Mesendoderm (in vitro differentiated cells): Measurements from ENCODE around the gene EPAS1. TPM values are rescaled to one million over a fixed set of nuclear protein-coding genes. Genes with fewer than 3 reads are reported as not detected.
A peak's percentile ranks its signal among the peaks of the same experiment; 100 is the strongest.

Experiments
- DNase-seq: peaks from one replicate; pipeline ENCODE4 v3.0.0; 2013
- H2AK5ac ChIP-seq: 2 replicates; pipeline ENCODE4 v1.6.1; 2013; ENCODE audit warnings: low read length, inconsistent platforms
- H2BK120ac ChIP-seq: 2 replicates; pipeline ENCODE4 v1.6.1; 2013; ENCODE audit warnings: low read depth, mild to moderate bottlenecking, low read length, moderate library complexity, mixed read lengths
- H2BK15ac ChIP-seq: replicated peaks from 2 replicates; pipeline ENCODE4 v1.6.1; 2013; ENCODE audit warnings: low read depth, mild to moderate bottlenecking, moderate library complexity
- H2BK5ac ChIP-seq: 2 replicates; pipeline ENCODE4 v1.6.1; 2013; ENCODE audit warnings: low read length, inconsistent platforms
- H3K18ac ChIP-seq: 2 replicates; pipeline ENCODE4 v1.6.1; 2013; ENCODE audit warnings: mild to moderate bottlenecking, low read length, mixed read lengths
- H3K23ac ChIP-seq: one replicate; pipeline ENCODE4 v1.6.1; 2013; ENCODE audit warnings: low read length
- H3K27ac ChIP-seq: 2 replicates; pipeline ENCODE4 v1.5.1; 2013; ENCODE audit warnings: low read depth, mild to moderate bottlenecking, inconsistent platforms, low read length, moderate library complexity
- H3K27me3 ChIP-seq: 2 replicates; pipeline ENCODE4 v1.6.1; 2013; ENCODE audit warnings: low read length, control low read depth, mild to moderate bottlenecking, inconsistent platforms; ENCODE audit not compliant: insufficient read depth, poor library complexity
- H3K36me3 ChIP-seq: 2 replicates; pipeline ENCODE4 v1.6.1; 2013; ENCODE audit warnings: low read length, inconsistent platforms; ENCODE audit not compliant: control insufficient read depth, insufficient read depth
- H3K4ac ChIP-seq: one replicate; pipeline ENCODE4 v1.6.1; 2013; ENCODE audit warnings: low read depth, mild to moderate bottlenecking, low read length, moderate library complexity
- H3K4me1 ChIP-seq: 2 replicates; pipeline ENCODE4 v1.6.1; 2013; ENCODE audit warnings: low read depth, low read length, inconsistent platforms; ENCODE audit not compliant: control insufficient read depth
- H3K4me2 ChIP-seq: 2 replicates; pipeline ENCODE4 v1.6.1; 2013; ENCODE audit warnings: low read length
- H3K4me3 ChIP-seq: 2 replicates; pipeline ENCODE4 v1.5.1; 2013; ENCODE audit warnings: mild to moderate bottlenecking, low read length
- H3K56ac ChIP-seq: one replicate; pipeline ENCODE4 v1.6.1; 2013; ENCODE audit warnings: low read length
- H3K79me1 ChIP-seq: 2 replicates; pipeline ENCODE4 v1.6.1; 2013; ENCODE audit warnings: low read length, inconsistent platforms
- H3K79me2 ChIP-seq: 2 replicates; pipeline ENCODE4 v1.6.1; 2013; ENCODE audit warnings: mild to moderate bottlenecking, low read length; ENCODE audit not compliant: control insufficient read depth, insufficient read depth
- H3K9ac ChIP-seq: 2 replicates; pipeline ENCODE4 v1.6.1; 2013; ENCODE audit warnings: low read length, inconsistent platforms
- H4K5ac ChIP-seq: one replicate; pipeline ENCODE4 v1.6.1; 2013; ENCODE audit warnings: low read length
- H4K8ac ChIP-seq: one replicate; pipeline ENCODE4 v1.6.1; 2013; ENCODE audit warnings: low read depth, mild to moderate bottlenecking, control low read depth, low read length, moderate library complexity
- WGBS: extraction: QIAGEN DNeasy Blood & Tissue Kit; methylation state at CpG from one replicate; pipeline ENCODE4 v1.1.7; 2013; ENCODE audit warnings: low lambda C conversion rate, missing lambda C conversion rate; ENCODE audit not compliant: insufficient coverage; ENCODE audit errors: extremely low coverage; 5-methylcytosine and 5-hydroxymethylcytosine counted together
- small RNA-seq: library from polyadenylated mRNA; stranded (forward); fragments of <200 nt; extraction: miRNeasy Mini kit (QIAGEN cat#:217004); gene quantifications from one replicate; pipeline ENCODE3, GENCODE V24; 2013; ENCODE audit not compliant: insufficient read depth

EPAS1 gene

DNA sequence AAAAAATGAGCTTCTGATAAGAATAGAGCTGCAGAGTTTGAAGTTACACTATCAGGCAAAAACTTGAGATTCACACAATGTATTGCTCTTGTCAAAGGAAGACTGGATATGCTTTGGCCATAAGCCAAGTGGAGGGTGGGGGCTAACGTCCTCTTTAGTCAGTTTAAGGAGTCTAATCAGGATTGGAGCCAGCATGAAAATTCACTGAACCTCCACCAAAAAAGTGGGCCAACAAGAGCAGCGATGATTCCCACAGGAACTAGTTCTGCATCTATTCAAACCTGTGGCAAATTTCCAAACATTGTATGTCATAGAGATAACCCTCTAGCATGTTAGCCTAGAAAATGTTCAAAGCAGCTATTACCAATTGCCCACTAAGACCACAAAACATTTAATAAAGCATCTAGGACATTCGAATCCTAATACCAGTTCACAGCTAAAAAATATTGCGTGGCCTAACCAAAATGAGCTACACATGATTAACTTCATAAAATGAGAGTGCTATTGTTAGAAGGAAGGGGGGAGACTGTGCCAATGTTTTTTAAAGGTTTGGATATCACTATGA, 138.7 kb downstream of the EPAS1 start:
- no peaks in the 10 kb centered on the region for H3K27me3 ChIP-seq
- no peak overlapping the region for H4K5ac ChIP-seq
- no peak overlapping the region for H4K8ac ChIP-seq
- H3K9ac ChIP-seq, result no peak overlapping the region
- no peak overlapping the region for H3K27ac ChIP-seq
- DNase-seq, result no peak
- no peak overlapping the region for H3K4me2 ChIP-seq
- no peaks in the 10 kb centered on the region for H3K4me1 ChIP-seq
- no peak overlapping the region for H3K18ac ChIP-seq
- H2AK5ac ChIP-seq, result no peak overlapping the region
- no peak overlapping the region for H3K56ac ChIP-seq
- no peak overlapping the region for H2BK15ac ChIP-seq
- WGBS, result no CpG with 5 or more reads among the region's 4 CpGs
- H2BK5ac ChIP-seq, result no peak overlapping the region
- no peaks in the 10 kb centered on the region for H3K36me3 ChIP-seq
- no peaks in the 10 kb centered on the region for H3K79me1 ChIP-seq
- H2BK120ac ChIP-seq, result peak overlapping the region; percentile 99
- no peaks in the 10 kb centered on the region for H3K79me2 ChIP-seq
- H3K23ac ChIP-seq, result no peak overlapping the region
- no peak overlapping the region for H3K4ac ChIP-seq
- no peak overlapping the region for H3K4me3 ChIP-seq

Small RNAs within 50 kb of the gene (small RNA-seq; reads per million reads assigned to genes)
- gene RF00017, result not detected
